ENCODE results near the gene NFKBIB. TPM values are rescaled to one million over a fixed set of nuclear protein-coding genes. Genes with fewer than 3 reads are reported as not detected.

NFKBIB gene
- polyA plus RNA-seq, 4 donors, result 5.1 to 12.9 (median 7.1) TPM

GRCh38 chr19:38901683-38902082 is 1.9 kb downstream of the NFKBIB start:
- DNase-seq (ENCODE audit: low read depth in 4 of 4, low spot score in 3 of 4), result no peak

GRCh38 chr19:38904581-38905539 is 5.1 kb downstream of the NFKBIB start:
- no peak for DNase-seq (ENCODE audit: low read depth in 4 of 4, low spot score in 3 of 4)

- no peak for DNase-seq (ENCODE audit: low read depth in 4 of 4, low spot score in 3 of 4)
Measured at GRCh38 chr19:38905620-38906019, 5.9 kb downstream of the NFKBIB start.

- DNase-seq (ENCODE audit: low read depth in 4 of 4, low spot score in 3 of 4), result no peak
Measured at GRCh38 chr19:38907227-38907626, 7.5 kb downstream of the NFKBIB start.

GRCh38 chr19:38907670-38908069 is 7.9 kb downstream of the NFKBIB start:
- no peak for DNase-seq (ENCODE audit: low read depth in 4 of 4, low spot score in 3 of 4)

GRCh38 chr19:38908911-38909310 is 9.1 kb downstream of the NFKBIB start:
- no peak for DNase-seq (ENCODE audit: low read depth in 4 of 4, low spot score in 3 of 4)

- no peak for DNase-seq (ENCODE audit: low read depth in 4 of 4, low spot score in 3 of 4)
Measured at GRCh38 chr19:38910488-38910887, 10.7 kb downstream of the NFKBIB start.

- no peak for DNase-seq (ENCODE audit: low read depth in 4 of 4, low spot score in 3 of 4)
Measured at GRCh38 chr19:38911388-38912001, 11.7 kb downstream of the NFKBIB start.

- DNase-seq (ENCODE audit: low read depth in 4 of 4, low spot score in 3 of 4), result no peak
Measured at GRCh38 chr19:38912600-38913514, 13.1 kb downstream of the NFKBIB start.

GRCh38 chr19:38913958-38914357 is 14.2 kb downstream of the NFKBIB start:
- no peak for DNase-seq (ENCODE audit: low read depth in 4 of 4, low spot score in 3 of 4)

GRCh38 chr19:38915329-38916321 is 15.9 kb downstream of the NFKBIB start:
- DNase-seq (ENCODE audit: low read depth in 4 of 4, low spot score in 3 of 4), result no peak

GRCh38 chr19:38917516-38917915 is 17.7 kb downstream of the NFKBIB start:
- no peak for DNase-seq (ENCODE audit: low read depth in 4 of 4, low spot score in 3 of 4)

GRCh38 chr19:38917921-38918491 is 18.2 kb downstream of the NFKBIB start:
- no peak for DNase-seq (ENCODE audit: low read depth in 4 of 4, low spot score in 3 of 4)

GRCh38 chr19:38918526-38918925 is 18.8 kb downstream of the NFKBIB start:
- no peak for DNase-seq (ENCODE audit: low read depth in 4 of 4, low spot score in 3 of 4)

GRCh38 chr19:38919837-38920601 is 20.2 kb downstream of the NFKBIB start:
- no peak for DNase-seq (ENCODE audit: low read depth in 4 of 4, low spot score in 3 of 4)

GRCh38 chr19:38920602-38921419 is 21.0 kb downstream of the NFKBIB start:
- no peak for DNase-seq (ENCODE audit: low read depth in 4 of 4, low spot score in 3 of 4)

GRCh38 chr19:38921420-38922274 is 21.9 kb downstream of the NFKBIB start:
- DNase-seq (ENCODE audit: low read depth in 4 of 4, low spot score in 3 of 4), result no peak

All from left renal pelvis (tissue), 4 donors.